Fibroblast of the aortic adventitia (primary cell): ENCODE measurements around the gene RPS3A. TPM values are rescaled to one million over a fixed set of nuclear protein-coding genes. Genes with fewer than 3 reads are reported as not detected.
"Not testable (repeated sequence)": the region's sequence is repeated elsewhere in the genome, so short reads cannot be mapped to it uniquely, and the experiment has no call there.

Experiments
- DNase-seq: peaks from one replicate; pipeline ENCODE4 v3.0.0-alpha.2; 2010; ENCODE audit warnings: low read depth
- H3K4me3 ChIP-seq: 2 replicates; pipeline ENCODE4 v1.5.1; 2011; ENCODE audit warnings: low read depth, mild to moderate bottlenecking, control low read depth, low read length, moderate library complexity
- CTCF ChIP-seq: IDR thresholded peaks from 2 replicates; pipeline ENCODE4 v1.5.1; 2011; ENCODE audit warnings: mild to moderate bottlenecking, low read length, control low read depth, inconsistent platforms; ENCODE audit not compliant: insufficient read depth
- total RNA-seq: library from RNA; depleted of rRNA; stranded (reverse); fragments of >200 nt; gene quantifications from 2 replicates; pipeline ENCODE4 v1.2.3, GENCODE V29; 2012; ENCODE audit warnings: low replicate concordance

The RPS3A gene
- 4,133 and 5,107 TPM in 2 replicates for total RNA-seq

GRCh38 chr4:151099229-151099975 is at the start of gene RPS3A:
RPS3A (plus strand) TSS chr4:151099628; CDS start chr4:151099653, 25 bp downstream.
- peak; percentile 98 for DNase-seq
- peak within 1 kb of the TSS; percentile 90 for H3K4me3 ChIP-seq
- peak; percentile 84 for TF ChIP-seq CTCF

GRCh38 chr4:151052785-151053184 is 46.6 kb upstream of the RPS3A start:
- no peak for TF ChIP-seq CTCF
- no peak overlapping the region for H3K4me3 ChIP-seq
- DNase-seq: no peak

- no peak for DNase-seq
- TF ChIP-seq CTCF: no peak
- H3K4me3 ChIP-seq: no peak overlapping the region
These were observed 43.9 kb upstream of the RPS3A start for GRCh38 chr4:151055539-151055938.

GRCh38 chr4:151063143-151063542 is 36.3 kb upstream of the RPS3A start:
- DNase-seq, H3K4me3 ChIP-seq: not testable (repeated sequence)

- DNase-seq: peak; percentile 9
- H3K4me3 ChIP-seq: no peak overlapping the region
- TF ChIP-seq CTCF: no peak
These were observed 32.0 kb upstream of the RPS3A start for GRCh38 chr4:151067316-151067970.

GRCh38 chr4:151074416-151074916 is 25.0 kb upstream of the RPS3A start:
- no peak overlapping the region for H3K4me3 ChIP-seq
- no peak for TF ChIP-seq CTCF
- no peak for DNase-seq

GRCh38 chr4:151077978-151078377 is 21.4 kb upstream of the RPS3A start:
- not testable (repeated sequence) for DNase-seq, H3K4me3 ChIP-seq
